ENCODE measurements around the gene RMND1. TPM values are rescaled to one million over a fixed set of nuclear protein-coding genes. Genes with fewer than 3 reads are reported as not detected.
"Not testable (repeated sequence)": the region's sequence is repeated elsewhere in the genome, so short reads cannot be mapped to it uniquely, and the experiment has no call there.

The RMND1 gene
- total RNA-seq, 3 donors from 2014 or later (not counting 1 experiment from before 2014, with no cell fraction given): 10.6 to 14.7 (median 11.3) TPM

DNA sequence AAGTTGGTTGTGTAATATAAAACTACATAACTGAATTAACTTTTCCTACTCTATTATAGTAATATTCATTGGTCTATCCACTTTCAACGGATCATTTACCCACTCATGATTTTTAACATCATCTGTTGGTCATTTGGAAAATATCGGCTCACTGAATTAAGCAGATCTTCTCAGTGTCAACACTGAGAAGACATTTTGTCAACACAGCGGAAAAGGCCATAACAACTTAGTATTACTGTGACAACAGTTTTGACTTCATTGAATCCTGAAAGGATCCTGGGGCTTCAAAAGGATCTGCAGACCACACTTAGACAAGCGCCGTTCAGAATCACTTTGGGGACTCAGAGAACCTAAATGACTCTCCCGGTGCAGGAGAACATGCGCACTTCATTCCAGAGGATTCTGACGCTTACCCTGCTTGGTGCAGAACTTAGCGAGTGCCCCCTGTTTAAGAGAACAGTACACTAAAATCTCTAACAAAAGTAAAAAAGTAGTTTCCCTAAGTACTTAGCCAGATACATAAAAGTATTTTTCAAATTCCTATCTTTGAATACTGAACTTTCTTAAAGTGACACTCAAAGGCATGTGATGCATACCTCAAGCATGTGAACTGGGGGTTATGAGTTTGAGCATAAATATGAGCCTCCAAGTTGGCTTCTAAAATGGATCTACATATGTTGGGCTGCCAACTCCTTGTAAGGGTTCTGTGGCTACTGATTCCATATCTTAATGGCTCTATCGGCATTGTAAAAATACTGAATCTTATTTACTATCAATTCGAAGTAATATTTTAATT lies 64.6 kb downstream of the RMND1 start:
- TF ChIP-seq, protein P1, sequence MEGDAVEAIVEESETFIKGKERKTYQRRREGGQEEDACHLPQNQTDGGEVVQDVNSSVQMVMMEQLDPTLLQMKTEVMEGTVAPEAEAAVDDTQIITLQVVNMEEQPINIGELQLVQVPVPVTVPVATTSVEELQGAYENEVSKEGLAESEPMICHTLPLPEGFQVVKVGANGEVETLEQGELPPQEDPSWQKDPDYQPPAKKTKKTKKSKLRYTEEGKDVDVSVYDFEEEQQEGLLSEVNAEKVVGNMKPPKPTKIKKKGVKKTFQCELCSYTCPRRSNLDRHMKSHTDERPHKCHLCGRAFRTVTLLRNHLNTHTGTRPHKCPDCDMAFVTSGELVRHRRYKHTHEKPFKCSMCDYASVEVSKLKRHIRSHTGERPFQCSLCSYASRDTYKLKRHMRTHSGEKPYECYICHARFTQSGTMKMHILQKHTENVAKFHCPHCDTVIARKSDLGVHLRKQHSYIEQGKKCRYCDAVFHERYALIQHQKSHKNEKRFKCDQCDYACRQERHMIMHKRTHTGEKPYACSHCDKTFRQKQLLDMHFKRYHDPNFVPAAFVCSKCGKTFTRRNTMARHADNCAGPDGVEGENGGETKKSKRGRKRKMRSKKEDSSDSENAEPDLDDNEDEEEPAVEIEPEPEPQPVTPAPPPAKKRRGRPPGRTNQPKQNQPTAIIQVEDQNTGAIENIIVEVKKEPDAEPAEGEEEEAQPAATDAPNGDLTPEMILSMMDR (IDR thresholded peaks at IDR 0.05): no peak
- intact Hi-C loops (cut with micrococcal nuclease): loop anchor here (10.0 kb wide), 1 partner anchor 1597 kb away; the partner anchor contains the start of gene FBXO5
- H3K27me3 ChIP-seq (ENCODE audit: control insufficient read depth, insufficient read depth, low read length): no peaks in the 10 kb centered on the region
- H3K36me3 ChIP-seq (ENCODE audit: control insufficient read depth, insufficient read depth, low read length): peaks cover 5% of the 10 kb centered on the region
- no peaks in the 10 kb centered on the region for H3K27me3 Mint-ChIP-seq (ENCODE audit: low read depth in 2 of 2)
- H3K4me3 Mint-ChIP-seq: no peak overlapping the region
- H3K4me1 Mint-ChIP-seq: peaks cover 42 to 47% of the 10 kb centered on the region in 2 donors
- DNase-seq (no peak), ATAC-seq (no peak)
- no peaks in the 10 kb centered on the region for H3K36me3 Mint-ChIP-seq
- WGBS (ENCODE audit: insufficient coverage): 83% methylated on average over 9 of the region's 11 CpGs
- no peaks in the 10 kb centered on the region for H3K9me3 ChIP-seq (ENCODE audit: control insufficient read depth, insufficient read depth, low read length)
- H3K27ac Mint-ChIP-seq: peak overlapping the region; percentile 56 to 95
- no peak overlapping the region for H3K4me3 ChIP-seq (ENCODE audit: low read length)
- H3K9me3 Mint-ChIP-seq: no peaks in the 10 kb centered on the region
- H3K27ac ChIP-seq (ENCODE audit: low read length): peak overlapping the region; percentile 92
- peaks cover 16% of the 10 kb centered on the region for H3K4me1 ChIP-seq (ENCODE audit: control insufficient read depth, insufficient read depth, low read length)

- Mint-ChIP-seq H3K36me3 (no peaks in the 10 kb centered on the region), H3K27ac (peak overlapping the region; percentile 78 to 95), H3K4me3 (peak overlapping the region; percentile 22), H3K4me1 (peaks cover 51 to 54% of the 10 kb centered on the region in 2 donors), H3K27me3 (ENCODE audit: low read depth in 2 of 2) (no peaks in the 10 kb centered on the region), H3K9me3 (no peaks in the 10 kb centered on the region)
- no peak overlapping the region for H3K4me3 ChIP-seq (ENCODE audit: low read length)
- no peaks in the 10 kb centered on the region for H3K27me3 ChIP-seq (ENCODE audit: control insufficient read depth, insufficient read depth, low read length)
- peak overlapping the region; percentile 19 for H3K27ac ChIP-seq (ENCODE audit: low read length)
- peak in 1 of 2 donors; percentile 52 for DNase-seq
- 43% methylated on average over 1 of the region's 1 CpG for WGBS (ENCODE audit: insufficient coverage)
- TF ChIP-seq, protein P1 (IDR thresholded peaks at IDR 0.05): no peak
- H3K4me1 ChIP-seq (ENCODE audit: control insufficient read depth, insufficient read depth, low read length): peaks cover 30% of the 10 kb centered on the region
- no peak for ATAC-seq
- intact Hi-C loops (cut with micrococcal nuclease): loop anchor here (10.0 kb wide), 1 partner anchor 1600 kb away; the partner anchor contains the start of gene FBXO5
- H3K36me3 ChIP-seq (ENCODE audit: control insufficient read depth, insufficient read depth, low read length): peaks cover 5% of the 10 kb centered on the region
- H3K9me3 ChIP-seq (ENCODE audit: control insufficient read depth, insufficient read depth, low read length): no peaks in the 10 kb centered on the region
Observed at GRCh38 chr6:151385177-151385576, 66.7 kb downstream of the RMND1 start.

GRCh38 chr6:151384151-151384550 lies 67.8 kb downstream of the RMND1 start:
- peak overlapping the region; percentile 78 to 95 for H3K27ac Mint-ChIP-seq
- 79% methylated on average over 5 of the region's 5 CpGs for WGBS (ENCODE audit: insufficient coverage)

DNA sequence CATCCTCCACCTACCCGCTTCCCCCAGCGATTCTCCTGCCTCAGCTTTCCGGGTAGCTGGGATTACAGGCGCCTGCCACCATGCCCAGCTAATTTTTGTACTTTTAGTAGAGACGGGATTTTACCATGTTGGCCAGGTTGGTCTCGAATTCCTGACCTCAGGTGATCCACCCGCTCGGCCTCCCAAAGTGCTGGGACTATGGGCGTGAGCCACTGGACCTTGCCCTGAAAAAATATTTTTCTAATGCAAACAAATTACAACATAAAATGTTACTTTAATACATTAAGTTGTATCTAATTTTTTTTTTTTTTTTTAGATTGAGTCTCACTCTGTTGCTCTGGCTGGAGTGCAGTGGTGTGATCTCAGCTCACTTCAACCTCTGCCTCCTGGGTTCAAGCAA lies 69.3 kb downstream of the RMND1 start:
- H3K4me1 ChIP-seq (ENCODE audit: control insufficient read depth, insufficient read depth, low read length): peaks cover 20% of the 10 kb centered on the region
- H3K4me3 ChIP-seq (ENCODE audit: low read length); H3K4me3 Mint-ChIP-seq; H3K9me3 Mint-ChIP-seq; H3K36me3 Mint-ChIP-seq; H3K36me3 ChIP-seq (ENCODE audit: control insufficient read depth, insufficient read depth, low read length); H3K27ac ChIP-seq (ENCODE audit: low read length); H3K27me3 Mint-ChIP-seq (ENCODE audit: low read depth in 2 of 2); DNase-seq; H3K9me3 ChIP-seq (ENCODE audit: control insufficient read depth, insufficient read depth, low read length); ATAC-seq; H3K27me3 ChIP-seq (ENCODE audit: control insufficient read depth, insufficient read depth, low read length): not testable (repeated sequence)
- Mint-ChIP-seq H3K4me1 (peaks cover 58 to 65% of the 10 kb centered on the region in 2 donors), H3K27ac (peak overlapping the region in 1 of 2 donors; percentile 94)
- intact Hi-C loops (cut with micrococcal nuclease): loop anchor here (10.0 kb wide), 1 partner anchor 1602 kb away; the partner anchor contains the start of gene FBXO5
- WGBS (ENCODE audit: insufficient coverage): 95% methylated on average over 9 of the region's 9 CpGs

More at GRCh38 chr6:151384151-151384550, 67.8 kb downstream of the RMND1 start:
- Histone ChIP-seq H3K9me3 (ENCODE audit: control insufficient read depth, insufficient read depth, low read length) (no peaks in the 10 kb centered on the region), H3K36me3 (ENCODE audit: control insufficient read depth, insufficient read depth, low read length) (peaks cover 5% of the 10 kb centered on the region), H3K27me3 (ENCODE audit: control insufficient read depth, insufficient read depth, low read length) (no peaks in the 10 kb centered on the region), H3K4me3 (ENCODE audit: low read length) (no peak overlapping the region), H3K4me1 (ENCODE audit: control insufficient read depth, insufficient read depth, low read length) (peaks cover 33% of the 10 kb centered on the region), H3K27ac (ENCODE audit: low read length) (no peak overlapping the region)
- Mint-ChIP-seq H3K27me3 (ENCODE audit: low read depth in 2 of 2) (no peaks in the 10 kb centered on the region), H3K4me1 (peaks cover 56% of the 10 kb centered on the region in 2 donors), H3K4me3 (peak overlapping the region; percentile 7), H3K36me3 (no peaks in the 10 kb centered on the region), H3K9me3 (no peaks in the 10 kb centered on the region)
- TF ChIP-seq, protein P1 (IDR thresholded peaks at IDR 0.05): no peak
- DNase-seq (no peak), ATAC-seq (no peak)
- intact Hi-C loops (cut with micrococcal nuclease): loop anchor here (10.0 kb wide), 1 partner anchor 1601 kb away; the partner anchor contains the start of gene FBXO5

All from natural killer cell (primary cell).